Hepatocyte (in vitro differentiated cells): ENCODE measurements around the gene HIGD1B. TPM values are rescaled to one million over a fixed set of nuclear protein-coding genes. Genes with fewer than 3 reads are reported as not detected.

Experiments used
- DNase-seq: peaks from one replicate; pipeline ENCODE4 v3.0.0-alpha.2; 2016; ENCODE audit warnings: low spot score
- H2AFZ ChIP-seq: fragments of 200-600 bp; sonication (generic); 2 replicates; pipeline ENCODE4 v1.6.0; 2016; ENCODE audit warnings: antibody characterized with exemption, mild to moderate bottlenecking
- H3K27ac ChIP-seq: fragments of 200-600 bp; sonication (generic); 2 replicates; pipeline ENCODE4 v1.5.1; 2016; ENCODE audit warnings: mild to moderate bottlenecking
- H3K27me3 ChIP-seq: fragments of 200-600 bp; sonication (generic); 2 replicates; pipeline ENCODE4 v1.6.1; 2016
- H3K36me3 ChIP-seq: fragments of 200-600 bp; sonication (generic); replicated peaks from 2 replicates; pipeline ENCODE4 v1.5.1; 2016; ENCODE audit warnings: low read depth; ENCODE audit not compliant: insufficient read depth
- H3K4me1 ChIP-seq: fragments of 200-600 bp; sonication (generic); 2 replicates; pipeline ENCODE4 v1.5.1; 2016; ENCODE audit warnings: mild to moderate bottlenecking, moderate library complexity; ENCODE audit not compliant: insufficient read depth
- H3K4me2 ChIP-seq: fragments of 200-600 bp; sonication (generic); 2 replicates; pipeline ENCODE4 v1.6.0; 2016
- H3K4me3 ChIP-seq: fragments of 200-600 bp; sonication (generic); 2 replicates; pipeline ENCODE4 v1.5.1; 2016; ENCODE audit warnings: mild to moderate bottlenecking
- H3K79me2 ChIP-seq: fragments of 200-600 bp; sonication (generic); 2 replicates; pipeline ENCODE4 v1.6.0; 2017; ENCODE audit warnings: mild to moderate bottlenecking
- H3K9me2 ChIP-seq: fragments of 200-600 bp; sonication (generic); replicated peaks from 2 replicates; pipeline ENCODE4 v1.6.0; 2017; ENCODE audit warnings: mild to moderate bottlenecking; ENCODE audit not compliant: insufficient read depth
- H3K9me3 ChIP-seq: fragments of 200-600 bp; sonication (generic); 2 replicates; pipeline ENCODE4 v1.5.1; 2016; ENCODE audit warnings: low read depth, mild to moderate bottlenecking
- H4K20me1 ChIP-seq: fragments of 200-600 bp; sonication (generic); 2 replicates; pipeline ENCODE4 v1.6.0; 2016; ENCODE audit warnings: mild to moderate bottlenecking; ENCODE audit not compliant: insufficient read depth, poor library complexity, severe bottlenecking
- EZH2 ChIP-seq: fragments of 200-600 bp; sonication (generic); IDR thresholded peaks from 2 replicates; pipeline ENCODE4 v1.6.1; 2016; ENCODE audit warnings: antibody characterized with exemption, mild to moderate bottlenecking, borderline replicate concordance
- EZH2phosphoT487 ChIP-seq: fragments of 200-600 bp; sonication (generic); IDR thresholded peaks from one replicate; pipeline ENCODE4 v1.6.1; 2018; ENCODE audit warnings: antibody characterized with exemption, mild to moderate bottlenecking, low read depth, moderate library complexity; ENCODE audit not compliant: unreplicated experiment, severe bottlenecking
- whole genome bisulfite sequencing: methylation state at CpG from one replicate; pipeline ENCODE4 v1.1.6; 2016; ENCODE audit warnings: low lambda C conversion rate; ENCODE audit errors: missing lambda C conversion rate; 5-methylcytosine and 5-hydroxymethylcytosine counted together
- polyA plus RNA-seq: library from polyadenylated mRNA; unstranded; fragments of >200 nt; fragmentation: Nextera tagmentation; extraction: Ambion mirVana; gene quantifications from 2 replicates; pipeline ENCODE4 v1.2.1, GENCODE V29; 2016
- total RNA-seq: library from RNA; depleted of rRNA; stranded (reverse); fragments of >200 nt; gene quantifications from 2 replicates; pipeline ENCODE4 v1.2.3, GENCODE V29; 2014
- TF ChIP-seq, protein P1 (sequence below): fragments of 200-600 bp; sonication (generic); IDR thresholded peaks from 2 replicates; pipeline ENCODE4 v1.5.1; 2016; ENCODE audit warnings: antibody characterized with exemption, mild to moderate bottlenecking; ENCODE audit not compliant: poor library complexity

The HIGD1B gene
- total RNA-seq (not detected in 2 replicates), polyA plus RNA-seq (0.57 TPM in 1 of 2 replicates, not detected in the other)

- Histone ChIP-seq H3K9me2 (no peaks in the 10 kb centered on the region), H3K27ac (no peak within 1 kb of the TSS), H3K4me3 (no peak within 1 kb of the TSS), H3K36me3 (no peaks in the 10 kb centered on the region), H3K4me1 (no peaks in the 10 kb centered on the region), H3K27me3 (no peaks in the 10 kb centered on the region), H4K20me1 (no peaks in the 10 kb centered on the region), H2AFZ (no peak within 1 kb of the TSS), H3K79me2 (no peaks in the 10 kb centered on the region), H3K9me3 (no peaks in the 10 kb centered on the region), H3K4me2 (no peak within 1 kb of the TSS)
- TF ChIP-seq EZH2, result no peak
- TF ChIP-seq EZH2phosphoT487, result no peak
- TF ChIP-seq, protein P1, sequence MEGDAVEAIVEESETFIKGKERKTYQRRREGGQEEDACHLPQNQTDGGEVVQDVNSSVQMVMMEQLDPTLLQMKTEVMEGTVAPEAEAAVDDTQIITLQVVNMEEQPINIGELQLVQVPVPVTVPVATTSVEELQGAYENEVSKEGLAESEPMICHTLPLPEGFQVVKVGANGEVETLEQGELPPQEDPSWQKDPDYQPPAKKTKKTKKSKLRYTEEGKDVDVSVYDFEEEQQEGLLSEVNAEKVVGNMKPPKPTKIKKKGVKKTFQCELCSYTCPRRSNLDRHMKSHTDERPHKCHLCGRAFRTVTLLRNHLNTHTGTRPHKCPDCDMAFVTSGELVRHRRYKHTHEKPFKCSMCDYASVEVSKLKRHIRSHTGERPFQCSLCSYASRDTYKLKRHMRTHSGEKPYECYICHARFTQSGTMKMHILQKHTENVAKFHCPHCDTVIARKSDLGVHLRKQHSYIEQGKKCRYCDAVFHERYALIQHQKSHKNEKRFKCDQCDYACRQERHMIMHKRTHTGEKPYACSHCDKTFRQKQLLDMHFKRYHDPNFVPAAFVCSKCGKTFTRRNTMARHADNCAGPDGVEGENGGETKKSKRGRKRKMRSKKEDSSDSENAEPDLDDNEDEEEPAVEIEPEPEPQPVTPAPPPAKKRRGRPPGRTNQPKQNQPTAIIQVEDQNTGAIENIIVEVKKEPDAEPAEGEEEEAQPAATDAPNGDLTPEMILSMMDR, result no peak
- WGBS, result 94% methylated on average over 2 of the region's 2 CpGs
- DNase-seq, result no peak
Measured at GRCh38 chr17:44847586-44847985, at the start of gene HIGD1B. Gene HIGD1B, plus strand, starts transcription at chr17:44847883. Its CDS starts 270 bp downstream, at chr17:44848153.

DNA sequence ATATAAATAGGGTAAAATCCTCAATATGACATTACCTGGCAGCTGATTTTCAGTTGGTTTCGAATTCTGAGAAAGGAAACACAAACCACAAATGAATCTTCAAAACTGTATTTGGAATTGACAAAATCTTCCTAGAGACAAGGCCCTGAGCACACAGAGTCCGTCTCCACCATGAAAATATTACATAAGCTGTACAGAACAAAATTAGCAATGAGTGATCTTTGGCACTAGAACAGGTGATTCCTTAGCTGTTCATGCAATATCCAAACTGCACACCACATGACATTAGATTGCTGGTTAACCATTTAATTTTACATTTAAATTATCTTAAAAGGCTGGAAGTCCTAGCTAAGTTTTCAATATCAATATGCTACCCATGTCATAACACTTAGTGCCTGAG lies 49.3 kb upstream of the HIGD1B start:
- no peaks in the 10 kb centered on the region for H3K9me3 ChIP-seq
- H3K4me3 ChIP-seq, result no peak overlapping the region
- no peak overlapping the region for H3K27ac ChIP-seq
- H3K27me3 ChIP-seq, result no peaks in the 10 kb centered on the region
- peaks cover 8% of the 10 kb centered on the region for H3K79me2 ChIP-seq
- H4K20me1 ChIP-seq, result no peaks in the 10 kb centered on the region
- no peak for TF ChIP-seq EZH2phosphoT487
- no peak for TF ChIP-seq EZH2
- TF ChIP-seq, protein P1, result no peak
- no peaks in the 10 kb centered on the region for H3K9me2 ChIP-seq
- H3K4me1 ChIP-seq, result no peaks in the 10 kb centered on the region
- H2AFZ ChIP-seq, result no peak overlapping the region
- H3K4me2 ChIP-seq, result no peak overlapping the region
- 89% methylated on average over 2 of the region's 2 CpGs for WGBS
- no peaks in the 10 kb centered on the region for H3K36me3 ChIP-seq
- DNase-seq, result no peak

GRCh38 chr17:44801880-44802279 lies 45.8 kb upstream of the HIGD1B start:
- peaks cover 6% of the 10 kb centered on the region for H3K4me1 ChIP-seq
- H3K4me3 ChIP-seq, result no peak overlapping the region
- DNase-seq, result no peak
- 90% methylated on average over 5 of the region's 5 CpGs for WGBS
- no peaks in the 10 kb centered on the region for H3K27me3 ChIP-seq
- TF ChIP-seq EZH2phosphoT487, result no peak
- TF ChIP-seq, protein P1, result no peak
- no peak for TF ChIP-seq EZH2
- no peaks in the 10 kb centered on the region for H3K9me3 ChIP-seq
- peaks cover 8% of the 10 kb centered on the region for H3K79me2 ChIP-seq
- H4K20me1 ChIP-seq, result no peaks in the 10 kb centered on the region
- no peak overlapping the region for H3K27ac ChIP-seq
- H3K9me2 ChIP-seq, result no peaks in the 10 kb centered on the region
- H2AFZ ChIP-seq, result no peak overlapping the region
- H3K4me2 ChIP-seq, result no peak overlapping the region
- no peaks in the 10 kb centered on the region for H3K36me3 ChIP-seq
